Measurements from ENCODE around the gene PPM1L.
"Not testable (repeated sequence)": the region's sequence is repeated elsewhere in the genome, so short reads cannot be mapped to it uniquely, and the experiment has no call there.

PPM1L gene

GRCh38 chr3:160949460-160949859 lies 193.4 kb downstream of the PPM1L start:
- no peak overlapping the region for H3K4me3 Mint-ChIP-seq
- peaks cover 2% of the 10 kb centered on the region for H3K27me3 Mint-ChIP-seq
- H3K9me3 Mint-ChIP-seq: no peaks in the 10 kb centered on the region

GRCh38 chr3:160950542-160950941 lies 194.5 kb downstream of the PPM1L start:
- Mint-ChIP-seq H3K4me3 (no peak overlapping the region), H3K36me3 (peaks cover 2% of the 10 kb centered on the region), H3K27ac (no peak overlapping the region), H3K9me3 (no peaks in the 10 kb centered on the region), H3K27me3 (peaks cover 2% of the 10 kb centered on the region), H3K4me1 (peaks cover 13% of the 10 kb centered on the region)

More at GRCh38 chr3:160949460-160949859, 193.4 kb downstream of the PPM1L start:
- H3K36me3 Mint-ChIP-seq: peaks cover 2% of the 10 kb centered on the region
- H3K4me1 Mint-ChIP-seq: peaks cover 13% of the 10 kb centered on the region
- no peak overlapping the region for H3K27ac Mint-ChIP-seq

DNA sequence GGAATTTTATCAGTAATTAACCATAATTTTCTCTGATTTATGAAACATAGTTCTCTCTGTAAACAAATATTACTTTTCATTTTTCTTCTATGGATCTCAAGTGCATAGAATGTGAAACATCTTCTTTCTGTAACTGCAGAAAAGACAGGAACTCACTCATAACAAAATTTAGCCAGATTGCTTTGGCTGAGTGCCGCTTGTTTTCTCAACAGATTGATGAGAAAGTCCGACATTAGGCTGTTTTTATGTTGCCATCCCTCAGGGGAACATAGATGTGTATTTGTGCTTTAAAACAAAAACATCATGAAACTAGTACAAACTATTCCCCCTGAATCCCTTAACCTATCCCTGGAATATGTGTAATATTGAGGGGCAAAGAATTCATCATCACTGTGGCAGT lies 194.9 kb downstream of the PPM1L start:
- H3K4me1 Mint-ChIP-seq: peaks cover 13% of the 10 kb centered on the region
- H3K36me3 Mint-ChIP-seq: peaks cover 2% of the 10 kb centered on the region
- H3K4me3 Mint-ChIP-seq: no peak overlapping the region
- H3K27ac Mint-ChIP-seq: no peak overlapping the region
- H3K27me3 Mint-ChIP-seq: peaks cover 2% of the 10 kb centered on the region
- no peaks in the 10 kb centered on the region for H3K9me3 Mint-ChIP-seq

GRCh38 chr3:160951642-160952487 lies 195.8 kb downstream of the PPM1L start:
- Mint-ChIP-seq H3K27me3 (peaks cover 2% of the 10 kb centered on the region), H3K9me3 (no peaks in the 10 kb centered on the region), H3K36me3 (peaks cover 2% of the 10 kb centered on the region), H3K4me3 (no peak overlapping the region), H3K27ac (no peak overlapping the region), H3K4me1 (peaks cover 13% of the 10 kb centered on the region)

GRCh38 chr3:160953686-160954085 lies 197.7 kb downstream of the PPM1L start:
- Mint-ChIP-seq H3K4me3 (no peak overlapping the region), H3K4me1 (peaks cover 13% of the 10 kb centered on the region), H3K9me3 (no peaks in the 10 kb centered on the region), H3K36me3 (peaks cover 2% of the 10 kb centered on the region), H3K27me3 (peaks cover 3% of the 10 kb centered on the region), H3K27ac (no peak overlapping the region)

- Mint-ChIP-seq H3K36me3 (peaks cover 2% of the 10 kb centered on the region), H3K9me3 (no peaks in the 10 kb centered on the region), H3K27me3 (peaks cover 3% of the 10 kb centered on the region), H3K27ac (no peak overlapping the region), H3K4me1 (no peaks in the 10 kb centered on the region), H3K4me3 (no peak overlapping the region)
Measured at GRCh38 chr3:160956785-160957184, 200.8 kb downstream of the PPM1L start.

GRCh38 chr3:160960568-160960967 lies 204.5 kb downstream of the PPM1L start:
- H3K9me3 Mint-ChIP-seq: no peaks in the 10 kb centered on the region
- H3K27me3 Mint-ChIP-seq: peaks cover 2% of the 10 kb centered on the region
- H3K4me1 Mint-ChIP-seq: no peaks in the 10 kb centered on the region
- peaks cover 1% of the 10 kb centered on the region for H3K36me3 Mint-ChIP-seq
- H3K27ac Mint-ChIP-seq: no peak overlapping the region
- H3K4me3 Mint-ChIP-seq: no peak overlapping the region

GRCh38 chr3:160963949-160964348 lies 207.9 kb downstream of the PPM1L start:
- Mint-ChIP-seq H3K4me1 (no peaks in the 10 kb centered on the region), H3K9me3 (no peaks in the 10 kb centered on the region), H3K27ac (no peak overlapping the region), H3K27me3 (no peaks in the 10 kb centered on the region), H3K4me3 (no peak overlapping the region), H3K36me3 (peaks cover 4% of the 10 kb centered on the region)

- no peaks in the 10 kb centered on the region for H3K27me3 Mint-ChIP-seq
- no peak overlapping the region for H3K27ac Mint-ChIP-seq
- peaks cover 3% of the 10 kb centered on the region for H3K36me3 Mint-ChIP-seq
- H3K4me1 Mint-ChIP-seq: peaks cover 9% of the 10 kb centered on the region
- no peak overlapping the region for H3K4me3 Mint-ChIP-seq
- no peaks in the 10 kb centered on the region for H3K9me3 Mint-ChIP-seq
Measured at GRCh38 chr3:160968761-160969160, 212.7 kb downstream of the PPM1L start.

DNA sequence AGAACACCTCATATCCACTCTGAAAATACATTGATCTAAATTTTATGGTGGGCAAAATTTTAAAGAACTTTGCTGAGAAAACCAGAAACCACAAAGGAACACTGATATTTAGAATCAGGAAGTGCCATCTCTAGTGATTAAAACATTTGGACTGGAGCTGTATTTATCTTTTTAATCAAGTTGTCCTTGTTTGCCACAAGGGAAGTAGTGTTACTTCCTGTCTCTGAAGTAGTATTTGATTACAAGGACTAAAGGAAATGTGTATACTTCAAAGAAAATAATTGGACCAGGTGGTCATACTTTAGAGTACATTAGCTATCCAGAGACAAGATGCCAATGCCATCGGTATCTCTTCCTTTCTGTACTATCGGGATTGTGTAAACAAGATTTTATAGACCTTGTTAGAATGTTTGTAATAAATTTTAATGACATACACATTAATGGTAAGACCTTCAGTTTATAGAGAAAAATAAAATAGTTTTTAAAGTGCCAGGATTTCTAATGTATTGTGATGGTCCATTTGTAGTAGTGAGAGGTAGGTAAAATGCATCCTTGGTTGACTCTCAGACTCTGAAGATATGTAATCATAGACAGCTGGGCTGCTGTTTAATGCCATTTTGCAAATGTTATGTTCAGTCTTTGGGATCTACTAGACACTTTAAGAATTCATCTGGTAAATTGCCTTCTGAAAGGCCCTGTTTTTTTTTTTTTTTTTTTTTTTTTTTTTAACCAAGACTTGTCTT lies 217.2 kb downstream of the PPM1L start:
- Mint-ChIP-seq H3K4me3 (no peak overlapping the region), H3K4me1 (peaks cover 9% of the 10 kb centered on the region), H3K36me3 (peaks cover 2% of the 10 kb centered on the region), H3K27ac (no peak overlapping the region), H3K27me3 (no peaks in the 10 kb centered on the region), H3K9me3 (peaks cover 5% of the 10 kb centered on the region)

GRCh38 chr3:160977773-160978172 lies 221.7 kb downstream of the PPM1L start:
- H3K27me3 Mint-ChIP-seq: no peaks in the 10 kb centered on the region
- H3K27ac Mint-ChIP-seq: no peak overlapping the region
- H3K4me1 Mint-ChIP-seq: peaks cover 19% of the 10 kb centered on the region
- no peak overlapping the region for H3K4me3 Mint-ChIP-seq
- peaks cover 5% of the 10 kb centered on the region for H3K9me3 Mint-ChIP-seq
- H3K36me3 Mint-ChIP-seq: peaks cover 2% of the 10 kb centered on the region

DNA sequence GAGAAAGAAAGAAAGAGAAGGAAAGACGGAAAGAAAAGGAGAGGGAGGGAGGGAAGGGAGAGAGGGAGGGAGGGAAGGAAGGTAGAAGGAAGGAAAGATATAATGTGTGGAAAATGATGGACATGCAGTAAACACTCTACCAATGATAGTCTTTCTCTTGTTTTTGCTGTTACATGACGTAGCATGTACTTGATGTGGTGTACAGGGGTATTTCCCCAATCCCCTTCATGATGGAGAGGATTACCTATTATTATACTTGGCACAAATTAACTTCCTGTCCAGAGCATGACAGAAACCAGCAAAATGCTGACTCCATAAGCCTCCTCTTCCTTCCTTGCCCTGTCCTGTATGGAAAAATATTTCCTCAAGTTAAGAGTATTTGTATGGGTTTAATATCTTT lies 224.7 kb downstream of the PPM1L start:
- Mint-ChIP-seq H3K27me3 (no peaks in the 10 kb centered on the region), H3K4me3 (no peak overlapping the region), H3K36me3 (peaks cover 2% of the 10 kb centered on the region), H3K27ac (no peak overlapping the region), H3K9me3 (peaks cover 11% of the 10 kb centered on the region), H3K4me1 (peaks cover 12% of the 10 kb centered on the region)

- H3K4me1 Mint-ChIP-seq: peaks cover 12% of the 10 kb centered on the region
- peaks cover 2% of the 10 kb centered on the region for H3K36me3 Mint-ChIP-seq
- peaks cover 11% of the 10 kb centered on the region for H3K9me3 Mint-ChIP-seq
- no peaks in the 10 kb centered on the region for H3K27me3 Mint-ChIP-seq
- no peak overlapping the region for H3K4me3 Mint-ChIP-seq
- no peak overlapping the region for H3K27ac Mint-ChIP-seq
Measured at GRCh38 chr3:160981217-160981938, 225.3 kb downstream of the PPM1L start.

GRCh38 chr3:160982491-160982890 lies 226.5 kb downstream of the PPM1L start:
- H3K9me3 Mint-ChIP-seq: peaks cover 6% of the 10 kb centered on the region
- no peaks in the 10 kb centered on the region for H3K27me3 Mint-ChIP-seq
- no peak overlapping the region for H3K4me3 Mint-ChIP-seq
- no peak overlapping the region for H3K27ac Mint-ChIP-seq
- peaks cover 12% of the 10 kb centered on the region for H3K4me1 Mint-ChIP-seq
- no peaks in the 10 kb centered on the region for H3K36me3 Mint-ChIP-seq

GRCh38 chr3:160983900-160984299 lies 227.9 kb downstream of the PPM1L start:
- not testable (repeated sequence) for H3K27me3 Mint-ChIP-seq, H3K27ac Mint-ChIP-seq, H3K4me3 Mint-ChIP-seq, H3K9me3 Mint-ChIP-seq, H3K36me3 Mint-ChIP-seq
- H3K4me1 Mint-ChIP-seq: peaks cover 12% of the 10 kb centered on the region

GRCh38 chr3:160986069-160986468 lies 230.0 kb downstream of the PPM1L start:
- H3K4me3 Mint-ChIP-seq: no peak overlapping the region
- peaks cover 3% of the 10 kb centered on the region for H3K4me1 Mint-ChIP-seq
- no peak overlapping the region for H3K27ac Mint-ChIP-seq
- no peaks in the 10 kb centered on the region for H3K36me3 Mint-ChIP-seq
- H3K27me3 Mint-ChIP-seq: no peaks in the 10 kb centered on the region
- H3K9me3 Mint-ChIP-seq: peaks cover 6% of the 10 kb centered on the region
